ENCODE measurements around the gene PACSIN2.

DNA sequence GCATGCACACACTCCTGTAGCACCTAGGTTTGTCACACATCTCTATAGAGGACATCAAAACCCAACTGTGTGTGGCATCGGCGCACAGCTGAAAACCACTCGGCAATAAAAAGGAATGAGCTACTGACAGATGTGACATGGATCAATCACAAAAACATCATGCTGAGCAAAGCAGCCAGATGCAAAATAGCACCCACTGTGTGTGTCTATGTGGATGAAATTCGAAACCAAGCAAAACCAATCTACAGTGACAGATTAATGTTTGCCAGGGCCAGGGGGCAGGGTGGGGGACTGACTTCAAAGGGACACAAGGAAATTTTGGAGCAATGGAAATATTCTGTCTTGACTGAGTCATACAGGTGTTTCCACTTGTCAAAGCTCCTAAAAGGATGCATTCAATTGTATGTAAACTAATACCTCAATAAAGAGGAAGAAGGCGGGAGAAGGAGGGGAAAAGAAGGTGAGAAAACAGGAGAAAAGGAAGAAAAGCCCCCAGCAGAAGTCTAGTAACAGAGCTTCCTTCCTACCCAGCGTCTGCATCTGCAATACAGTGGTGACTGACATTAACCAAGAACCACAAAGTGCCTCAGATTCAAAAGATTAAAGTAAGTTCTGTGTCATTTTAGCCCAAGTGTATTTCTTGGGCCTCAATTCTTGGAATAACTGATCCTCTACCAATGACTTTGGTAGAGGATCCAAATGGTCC, 49.8 kb downstream of the PACSIN2 start:
- TF ChIP-seq, protein P1, sequence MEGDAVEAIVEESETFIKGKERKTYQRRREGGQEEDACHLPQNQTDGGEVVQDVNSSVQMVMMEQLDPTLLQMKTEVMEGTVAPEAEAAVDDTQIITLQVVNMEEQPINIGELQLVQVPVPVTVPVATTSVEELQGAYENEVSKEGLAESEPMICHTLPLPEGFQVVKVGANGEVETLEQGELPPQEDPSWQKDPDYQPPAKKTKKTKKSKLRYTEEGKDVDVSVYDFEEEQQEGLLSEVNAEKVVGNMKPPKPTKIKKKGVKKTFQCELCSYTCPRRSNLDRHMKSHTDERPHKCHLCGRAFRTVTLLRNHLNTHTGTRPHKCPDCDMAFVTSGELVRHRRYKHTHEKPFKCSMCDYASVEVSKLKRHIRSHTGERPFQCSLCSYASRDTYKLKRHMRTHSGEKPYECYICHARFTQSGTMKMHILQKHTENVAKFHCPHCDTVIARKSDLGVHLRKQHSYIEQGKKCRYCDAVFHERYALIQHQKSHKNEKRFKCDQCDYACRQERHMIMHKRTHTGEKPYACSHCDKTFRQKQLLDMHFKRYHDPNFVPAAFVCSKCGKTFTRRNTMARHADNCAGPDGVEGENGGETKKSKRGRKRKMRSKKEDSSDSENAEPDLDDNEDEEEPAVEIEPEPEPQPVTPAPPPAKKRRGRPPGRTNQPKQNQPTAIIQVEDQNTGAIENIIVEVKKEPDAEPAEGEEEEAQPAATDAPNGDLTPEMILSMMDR (IDR thresholded peaks at IDR 0.05), result no peak
- TF ChIP-seq POLR2A (IDR thresholded peaks at IDR 0.05) (no peak), EP300 (IDR thresholded peaks at IDR 0.05) (no peak), POLR2AphosphoS5 (IDR thresholded peaks at IDR 0.05) (no peak)
